WTC11 (cell line): ENCODE measurements around the gene EVI2A. TPM values are rescaled to one million over a fixed set of nuclear protein-coding genes. Genes with fewer than 3 reads are reported as not detected.

Experiments
- ATAC-seq: fragments of 200-7000 bp; cut with Tn5 transposase; 2 replicates; pipeline ENCODE4 v1.10.0; 2021; ENCODE audit warnings: mild to moderate bottlenecking, moderate library complexity
- CTCF ChIA-PET: fragments of 300-600 bp; sonication (Branson Sonifier 250); formaldehyde crosslinking; loops from one replicate; lab custom pipeline; 2021; ENCODE audit warnings: antibody characterized with exemption; lab: Charles Lee
- POLR2A ChIA-PET: fragments of 350-600 bp; sonication (Branson Sonifier 250); formaldehyde crosslinking; loops from one replicate; lab custom pipeline; 2021; ENCODE audit warnings: antibody characterized with exemption; lab: Charles Lee
- DNase-seq: peaks from one replicate; pipeline ENCODE4 v3.0.0; 2021; ENCODE audit warnings: low spot score
- H3K27ac Mint-ChIP-seq: 2 replicates; pipeline ENCODE4 v1.8.0; 2021; ENCODE audit warnings: mixed read lengths
- H3K27me3 Mint-ChIP-seq: 2 replicates; pipeline ENCODE4 v1.8.0; 2021; ENCODE audit warnings: low read depth, mild to moderate bottlenecking, moderate library complexity, mixed read lengths
- H3K36me3 Mint-ChIP-seq: 2 replicates; pipeline ENCODE4 v1.8.0; 2021; ENCODE audit warnings: mixed read lengths
- H3K4me1 Mint-ChIP-seq: 2 replicates; pipeline ENCODE4 v1.8.0; 2022; ENCODE audit warnings: mixed read lengths
- H3K4me3 Mint-ChIP-seq: 2 replicates; pipeline ENCODE4 v1.8.0; 2021; ENCODE audit warnings: mild to moderate bottlenecking, moderate library complexity, mixed read lengths
- H3K9me3 Mint-ChIP-seq: 2 replicates; pipeline ENCODE4 v1.8.0; 2021; ENCODE audit warnings: mixed read lengths
- ATF1 ChIP-seq: sonication (generic); formaldehyde crosslinking; IDR thresholded peaks from 2 replicates; pipeline ENCODE4 v1.8.1; 2023; ENCODE audit warnings: mild to moderate bottlenecking, moderate library complexity, missing genetic modification reagents
- ATF2 ChIP-seq: sonication (generic); formaldehyde crosslinking; IDR thresholded peaks from 2 replicates; pipeline ENCODE4 v1.8.1; 2022; ENCODE audit warnings: low read depth, missing genetic modification reagents, borderline replicate concordance
- CREM ChIP-seq: sonication (generic); formaldehyde crosslinking; IDR thresholded peaks from 2 replicates; pipeline ENCODE4 v1.8.1; 2022; ENCODE audit warnings: mild to moderate bottlenecking, missing genetic modification reagents, moderate library complexity
- CTCF ChIP-seq: fragments of 200-600 bp; IDR thresholded peaks from 2 replicates; pipeline ENCODE4 v1.8.0; 2022; ENCODE audit warnings: antibody characterized with exemption
- GTF2I ChIP-seq: fragments of 250-450 bp; sonication (Bioruptor Pico); conservative IDR thresholded peaks from 2 replicates; pipeline ENCODE4 v1.4.0; 2021; ENCODE audit warnings: mild to moderate bottlenecking
- HMGA2 ChIP-seq: fragments of 250-450 bp; sonication (Bioruptor Pico); IDR thresholded peaks from 2 replicates; pipeline ENCODE4 v1.4.0; 2021; ENCODE audit warnings: mild to moderate bottlenecking, moderate library complexity
- NFATC4 ChIP-seq: fragments of 250-450 bp; sonication (Bioruptor Pico); IDR thresholded peaks from 2 replicates; pipeline ENCODE4 v1.9.0; 2021; ENCODE audit warnings: mild to moderate bottlenecking
- NR3C1 ChIP-seq: sonication (generic); formaldehyde crosslinking; conservative IDR thresholded peaks from 2 replicates; pipeline ENCODE4 v1.8.1; 2023; ENCODE audit warnings: low read depth, mild to moderate bottlenecking, missing genetic modification reagents
- PRDM15 ChIP-seq: sonication (generic); formaldehyde crosslinking; IDR thresholded peaks from 2 replicates; pipeline ENCODE4 v1.8.0; 2022; ENCODE audit warnings: missing genetic modification reagents
- SMAD3 ChIP-seq: sonication (generic); formaldehyde crosslinking; IDR thresholded peaks from 2 replicates; pipeline ENCODE4 v1.8.0; 2022; ENCODE audit warnings: missing genetic modification reagents, mild to moderate bottlenecking, borderline replicate concordance
- SP1 ChIP-seq: sonication (generic); formaldehyde crosslinking; conservative IDR thresholded peaks from 2 replicates; pipeline ENCODE4 v1.8.1; 2022; ENCODE audit warnings: missing genetic modification reagents
- TCF7 ChIP-seq: sonication (generic); formaldehyde crosslinking; IDR thresholded peaks from 2 replicates; pipeline ENCODE4 v1.8.0; 2022; ENCODE audit warnings: mild to moderate bottlenecking, low read depth, missing genetic modification reagents, moderate library complexity
- TP53 ChIP-seq: sonication (generic); formaldehyde crosslinking; IDR thresholded peaks from 2 replicates; pipeline ENCODE4 v1.8.1; 2023; ENCODE audit warnings: mild to moderate bottlenecking, missing genetic modification reagents
- USF2 ChIP-seq: sonication (generic); formaldehyde crosslinking; IDR thresholded peaks from 2 replicates; pipeline ENCODE4 v1.8.1; 2023; ENCODE audit warnings: mild to moderate bottlenecking, missing genetic modification reagents, moderate library complexity
- ZNF416 ChIP-seq: fragments of 250-450 bp; sonication (Bioruptor Pico); IDR thresholded peaks from 2 replicates; pipeline ENCODE4 v1.9.0; 2021; ENCODE audit warnings: mild to moderate bottlenecking, inconsistent platforms
- total RNA-seq: library from RNA; stranded (reverse); gene quantifications from 3 replicates; pipeline ENCODE4 v1.2.3, GENCODE V29; 2021
- TF ChIP-seq, protein P1 (sequence below): fragments of 250-450 bp; sonication (Bioruptor Pico); IDR thresholded peaks from 2 replicates; pipeline ENCODE4 v1.8.0; 2021; ENCODE audit warnings: mild to moderate bottlenecking
- TF ChIP-seq, protein P2 (sequence below): sonication (generic); formaldehyde crosslinking; IDR thresholded peaks from 2 replicates; pipeline ENCODE4 v1.8.1; 2023; ENCODE audit warnings: mild to moderate bottlenecking, missing genetic modification reagents
- TF ChIP-seq, protein P3 (sequence below): sonication (generic); formaldehyde crosslinking; IDR thresholded peaks from 2 replicates; pipeline ENCODE4 v1.8.0; 2023; ENCODE audit warnings: mild to moderate bottlenecking, missing genetic modification reagents
- TF ChIP-seq, protein P4 (sequence below): sonication (generic); formaldehyde crosslinking; IDR thresholded peaks from 2 replicates; pipeline ENCODE4 v1.8.1; 2023; ENCODE audit warnings: mild to moderate bottlenecking, moderate library complexity, missing genetic modification reagents

The EVI2A gene
- total RNA-seq, 1 experiment from 2014 or later, result 0.15 TPM

DNA sequence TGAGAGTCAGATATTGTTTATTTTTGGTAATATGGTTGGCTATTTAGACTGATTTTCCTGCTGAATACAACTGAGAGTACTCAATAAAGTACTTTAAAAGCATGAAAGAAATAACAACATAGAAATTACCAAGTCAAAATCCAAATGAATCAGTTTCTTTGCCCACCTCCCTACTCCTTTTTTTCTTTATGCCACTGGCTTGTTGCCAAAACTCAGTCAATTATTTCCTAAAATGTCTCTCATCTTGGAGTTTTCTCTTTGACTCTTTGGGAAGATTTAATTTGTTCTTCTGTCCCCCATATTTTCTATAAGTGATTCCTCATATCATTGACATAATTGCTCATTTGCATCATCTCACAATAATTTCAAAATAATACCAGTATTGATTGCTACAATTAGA lies 21.8 kb downstream of the EVI2A start:
- TF ChIP-seq ZNF416 (CRISPR knock-in tag) (no peak), HMGA2 (no peak), SP1 (no peak), TP53 (CRISPR knock-in tag) (no peak), PRDM15 (no peak), GTF2I (no peak), NFATC4 (CRISPR knock-in tag) (no peak), NR3C1 (CRISPR knock-in tag) (no peak), CTCF (no peak), SMAD3 (no peak), ATF2 (CRISPR knock-in tag) (no peak), USF2 (CRISPR knock-in tag) (no peak), TCF7 (CRISPR knock-in tag) (no peak), ATF1 (CRISPR knock-in tag) (no peak), CREM (CRISPR knock-in tag) (no peak)
- TF ChIP-seq, protein P1, sequence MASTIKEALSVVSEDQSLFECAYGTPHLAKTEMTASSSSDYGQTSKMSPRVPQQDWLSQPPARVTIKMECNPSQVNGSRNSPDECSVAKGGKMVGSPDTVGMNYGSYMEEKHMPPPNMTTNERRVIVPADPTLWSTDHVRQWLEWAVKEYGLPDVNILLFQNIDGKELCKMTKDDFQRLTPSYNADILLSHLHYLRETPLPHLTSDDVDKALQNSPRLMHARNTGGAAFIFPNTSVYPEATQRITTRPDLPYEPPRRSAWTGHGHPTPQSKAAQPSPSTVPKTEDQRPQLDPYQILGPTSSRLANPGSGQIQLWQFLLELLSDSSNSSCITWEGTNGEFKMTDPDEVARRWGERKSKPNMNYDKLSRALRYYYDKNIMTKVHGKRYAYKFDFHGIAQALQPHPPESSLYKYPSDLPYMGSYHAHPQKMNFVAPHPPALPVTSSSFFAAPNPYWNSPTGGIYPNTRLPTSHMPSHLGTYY, result no peak
- TF ChIP-seq, protein P2, sequence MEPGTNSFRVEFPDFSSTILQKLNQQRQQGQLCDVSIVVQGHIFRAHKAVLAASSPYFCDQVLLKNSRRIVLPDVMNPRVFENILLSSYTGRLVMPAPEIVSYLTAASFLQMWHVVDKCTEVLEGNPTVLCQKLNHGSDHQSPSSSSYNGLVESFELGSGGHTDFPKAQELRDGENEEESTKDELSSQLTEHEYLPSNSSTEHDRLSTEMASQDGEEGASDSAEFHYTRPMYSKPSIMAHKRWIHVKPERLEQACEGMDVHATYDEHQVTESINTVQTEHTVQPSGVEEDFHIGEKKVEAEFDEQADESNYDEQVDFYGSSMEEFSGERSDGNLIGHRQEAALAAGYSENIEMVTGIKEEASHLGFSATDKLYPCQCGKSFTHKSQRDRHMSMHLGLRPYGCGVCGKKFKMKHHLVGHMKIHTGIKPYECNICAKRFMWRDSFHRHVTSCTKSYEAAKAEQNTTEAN (CRISPR knock-in tag), result no peak
- TF ChIP-seq, protein P3, sequence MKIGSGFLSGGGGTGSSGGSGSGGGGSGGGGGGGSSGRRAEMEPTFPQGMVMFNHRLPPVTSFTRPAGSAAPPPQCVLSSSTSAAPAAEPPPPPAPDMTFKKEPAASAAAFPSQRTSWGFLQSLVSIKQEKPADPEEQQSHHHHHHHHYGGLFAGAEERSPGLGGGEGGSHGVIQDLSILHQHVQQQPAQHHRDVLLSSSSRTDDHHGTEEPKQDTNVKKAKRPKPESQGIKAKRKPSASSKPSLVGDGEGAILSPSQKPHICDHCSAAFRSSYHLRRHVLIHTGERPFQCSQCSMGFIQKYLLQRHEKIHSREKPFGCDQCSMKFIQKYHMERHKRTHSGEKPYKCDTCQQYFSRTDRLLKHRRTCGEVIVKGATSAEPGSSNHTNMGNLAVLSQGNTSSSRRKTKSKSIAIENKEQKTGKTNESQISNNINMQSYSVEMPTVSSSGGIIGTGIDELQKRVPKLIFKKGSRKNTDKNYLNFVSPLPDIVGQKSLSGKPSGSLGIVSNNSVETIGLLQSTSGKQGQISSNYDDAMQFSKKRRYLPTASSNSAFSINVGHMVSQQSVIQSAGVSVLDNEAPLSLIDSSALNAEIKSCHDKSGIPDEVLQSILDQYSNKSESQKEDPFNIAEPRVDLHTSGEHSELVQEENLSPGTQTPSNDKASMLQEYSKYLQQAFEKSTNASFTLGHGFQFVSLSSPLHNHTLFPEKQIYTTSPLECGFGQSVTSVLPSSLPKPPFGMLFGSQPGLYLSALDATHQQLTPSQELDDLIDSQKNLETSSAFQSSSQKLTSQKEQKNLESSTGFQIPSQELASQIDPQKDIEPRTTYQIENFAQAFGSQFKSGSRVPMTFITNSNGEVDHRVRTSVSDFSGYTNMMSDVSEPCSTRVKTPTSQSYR (CRISPR knock-in tag), result no peak
- TF ChIP-seq, protein P4, sequence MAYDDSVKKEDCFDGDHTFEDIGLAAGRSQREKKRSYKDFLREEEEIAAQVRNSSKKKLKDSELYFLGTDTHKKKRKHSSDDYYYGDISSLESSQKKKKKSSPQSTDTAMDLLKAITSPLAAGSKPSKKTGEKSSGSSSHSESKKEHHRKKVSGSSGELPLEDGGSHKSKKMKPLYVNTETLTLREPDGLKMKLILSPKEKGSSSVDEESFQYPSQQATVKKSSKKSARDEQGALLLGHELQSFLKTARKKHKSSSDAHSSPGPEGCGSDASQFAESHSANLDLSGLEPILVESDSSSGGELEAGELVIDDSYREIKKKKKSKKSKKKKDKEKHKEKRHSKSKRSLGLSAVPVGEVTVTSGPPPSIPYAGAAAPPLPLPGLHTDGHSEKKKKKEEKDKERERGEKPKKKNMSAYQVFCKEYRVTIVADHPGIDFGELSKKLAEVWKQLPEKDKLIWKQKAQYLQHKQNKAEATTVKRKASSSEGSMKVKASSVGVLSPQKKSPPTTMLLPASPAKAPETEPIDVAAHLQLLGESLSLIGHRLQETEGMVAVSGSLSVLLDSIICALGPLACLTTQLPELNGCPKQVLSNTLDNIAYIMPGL (CRISPR knock-in tag), result no peak
- TF ChIP-seq, all 79 proteins: peak for 0
- DNase-seq, result no peak
- ChIA-PET CTCF (no interaction called here), POLR2A (no interaction called here)
- no peaks in the 10 kb centered on the region for H3K9me3 Mint-ChIP-seq
- H3K4me1 Mint-ChIP-seq, result peaks cover 12% of the 10 kb centered on the region
- H3K27me3 Mint-ChIP-seq, result no peaks in the 10 kb centered on the region
- no peak overlapping the region for H3K27ac Mint-ChIP-seq
- H3K36me3 Mint-ChIP-seq, result no peaks in the 10 kb centered on the region
- no peak overlapping the region for H3K4me3 Mint-ChIP-seq
- ATAC-seq, result no peak
